H1 (cell line): Measurements from ENCODE around the gene HCAR2. TPM values are rescaled to one million over a fixed set of nuclear protein-coding genes. Genes with fewer than 3 reads are reported as not detected.

Experiments
- BRCA1 ChIP-seq: IDR thresholded peaks from 2 replicates; pipeline ENCODE4 v1.6.1; 2012; ENCODE audit warnings: low read depth, low read length, improper control_type of control experiment
- CHD1 ChIP-seq: IDR thresholded peaks from 2 replicates; pipeline ENCODE4 v1.6.1; 2012; ENCODE audit warnings: low read depth, low read length, improper control_type of control experiment
- EZH2 ChIP-seq: fragments of 200-600 bp; sonication (generic); IDR thresholded peaks from 2 replicates; pipeline ENCODE4 v1.7.1; 2012; ENCODE audit warnings: low read depth, mild to moderate bottlenecking, moderate library complexity, low read length, inconsistent platforms; ENCODE audit not compliant: severe bottlenecking
- KDM1A ChIP-seq: fragments of 200-600, 300-600 bp; sonication (generic); IDR thresholded peaks from 2 replicates; pipeline ENCODE4 v1.7.1; 2016; ENCODE audit warnings: mild to moderate bottlenecking, low read length, borderline replicate concordance
- PHF8 ChIP-seq: fragments of 200-600 bp; sonication (generic); conservative IDR thresholded peaks from 2 replicates; pipeline ENCODE4 v1.7.1; 2012; ENCODE audit warnings: low read depth, mild to moderate bottlenecking, inconsistent platforms, low read length, moderate library complexity
- POU5F1 ChIP-seq: IDR thresholded peaks from 2 replicates; pipeline ENCODE4 v1.6.1; 2011; ENCODE audit warnings: low read depth, mild to moderate bottlenecking, low read length, moderate library complexity
- SIRT6 ChIP-seq: IDR thresholded peaks from one replicate; pipeline ENCODE4 v1.7.1; 2012; ENCODE audit warnings: low read length, inconsistent platforms
- SP2 ChIP-seq: IDR thresholded peaks from 2 replicates; pipeline ENCODE4 v1.6.1; 2012; ENCODE audit warnings: mild to moderate bottlenecking, low read length, inconsistent platforms
- SP4 ChIP-seq: IDR thresholded peaks from 2 replicates; pipeline ENCODE4 v1.6.1; 2012; ENCODE audit warnings: low read length, inconsistent platforms
- YY1 ChIP-seq: IDR thresholded peaks from 2 replicates; pipeline ENCODE4 v1.6.1; 2011; ENCODE audit warnings: low read depth, mild to moderate bottlenecking, low read length
- polyA plus RNA-seq, 7 experiments: library from polyadenylated mRNA; depleted of rRNA in 3 of 7; stranded (reverse) in 5 of 7; unstranded in 2 of 7; fragments of >200 nt in 5 of 7; fragments of 200-250 nt in 2 of 7; gene quantifications; 1 replicate in 5 of 7; 2 replicates in 1 of 7; 4 replicates in 1 of 7; pipeline versions ENCODE4 v1.2.1 to v1.2.3, GENCODE V29; 2011 to 2013; ENCODE audit warnings: missing spikeins in 2 of 7, mixed read lengths in 2 of 7
- total RNA-seq: library from RNA; stranded (reverse); fragmentation: NEBNext Ultra II Directional; extraction: Animal tissue kit (Norgen Biotek cat#: 25700); gene quantifications from 2 replicates; pipeline ENCODE4 v1.2.1, GENCODE V29; 2021
- TF ChIP-seq, protein P1 (sequence below): fragments of 300-600 bp; sonication (generic); IDR thresholded peaks from 2 replicates; pipeline ENCODE4 v1.7.1; 2012; ENCODE audit warnings: low read length, moderate library complexity, mild to moderate bottlenecking, inconsistent platforms; ENCODE audit not compliant: insufficient replicate concordance

Gene HCAR2
- total and polyA plus RNA-seq, 2 of the 8 experiments (the other 6 are each of a cell fraction or from before 2014, with no cell fraction given), result not detected

DNA sequence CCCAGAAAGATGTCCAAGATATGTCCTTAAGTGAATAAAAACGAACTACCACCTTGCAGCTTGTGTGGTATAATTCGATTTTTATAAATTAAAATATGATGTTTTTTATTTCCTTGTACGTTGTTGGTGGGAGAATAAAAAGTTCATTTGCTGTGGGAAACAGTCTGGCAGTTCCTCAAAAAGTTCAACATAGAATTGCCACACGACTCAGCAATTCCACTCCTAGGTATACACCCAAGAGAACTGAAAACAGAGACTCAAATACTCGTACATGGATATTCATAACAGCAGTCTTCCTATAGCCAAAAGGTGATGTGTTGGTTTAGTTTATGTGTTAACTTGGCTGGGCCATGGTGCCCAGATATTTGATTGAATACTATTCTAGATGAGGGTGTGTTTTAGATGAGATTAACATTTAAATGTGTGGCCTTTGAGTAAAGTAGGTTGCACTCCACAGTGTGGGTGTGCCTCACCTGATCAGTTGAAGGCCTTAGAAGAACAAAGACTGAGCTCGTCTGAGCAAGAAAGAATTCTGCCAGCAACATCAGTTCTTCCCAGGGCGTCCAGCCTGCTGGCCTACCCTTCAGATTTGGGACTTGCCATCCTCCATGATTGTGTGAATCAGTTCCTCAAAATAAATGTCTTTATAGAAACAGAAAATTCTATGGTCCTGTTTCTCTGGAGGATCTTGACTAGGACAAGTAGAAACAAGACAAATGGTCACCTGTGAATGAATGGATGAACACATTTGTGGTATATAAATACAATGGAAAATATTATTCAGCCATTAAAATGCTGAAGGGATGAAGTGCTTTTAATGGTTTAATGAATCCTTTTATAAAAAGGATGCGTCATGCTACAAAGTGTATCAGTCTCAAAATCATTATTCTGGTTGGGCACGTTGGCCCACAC is 44.3 kb upstream of the HCAR2 start (continued):
- TF ChIP-seq, protein P1, sequence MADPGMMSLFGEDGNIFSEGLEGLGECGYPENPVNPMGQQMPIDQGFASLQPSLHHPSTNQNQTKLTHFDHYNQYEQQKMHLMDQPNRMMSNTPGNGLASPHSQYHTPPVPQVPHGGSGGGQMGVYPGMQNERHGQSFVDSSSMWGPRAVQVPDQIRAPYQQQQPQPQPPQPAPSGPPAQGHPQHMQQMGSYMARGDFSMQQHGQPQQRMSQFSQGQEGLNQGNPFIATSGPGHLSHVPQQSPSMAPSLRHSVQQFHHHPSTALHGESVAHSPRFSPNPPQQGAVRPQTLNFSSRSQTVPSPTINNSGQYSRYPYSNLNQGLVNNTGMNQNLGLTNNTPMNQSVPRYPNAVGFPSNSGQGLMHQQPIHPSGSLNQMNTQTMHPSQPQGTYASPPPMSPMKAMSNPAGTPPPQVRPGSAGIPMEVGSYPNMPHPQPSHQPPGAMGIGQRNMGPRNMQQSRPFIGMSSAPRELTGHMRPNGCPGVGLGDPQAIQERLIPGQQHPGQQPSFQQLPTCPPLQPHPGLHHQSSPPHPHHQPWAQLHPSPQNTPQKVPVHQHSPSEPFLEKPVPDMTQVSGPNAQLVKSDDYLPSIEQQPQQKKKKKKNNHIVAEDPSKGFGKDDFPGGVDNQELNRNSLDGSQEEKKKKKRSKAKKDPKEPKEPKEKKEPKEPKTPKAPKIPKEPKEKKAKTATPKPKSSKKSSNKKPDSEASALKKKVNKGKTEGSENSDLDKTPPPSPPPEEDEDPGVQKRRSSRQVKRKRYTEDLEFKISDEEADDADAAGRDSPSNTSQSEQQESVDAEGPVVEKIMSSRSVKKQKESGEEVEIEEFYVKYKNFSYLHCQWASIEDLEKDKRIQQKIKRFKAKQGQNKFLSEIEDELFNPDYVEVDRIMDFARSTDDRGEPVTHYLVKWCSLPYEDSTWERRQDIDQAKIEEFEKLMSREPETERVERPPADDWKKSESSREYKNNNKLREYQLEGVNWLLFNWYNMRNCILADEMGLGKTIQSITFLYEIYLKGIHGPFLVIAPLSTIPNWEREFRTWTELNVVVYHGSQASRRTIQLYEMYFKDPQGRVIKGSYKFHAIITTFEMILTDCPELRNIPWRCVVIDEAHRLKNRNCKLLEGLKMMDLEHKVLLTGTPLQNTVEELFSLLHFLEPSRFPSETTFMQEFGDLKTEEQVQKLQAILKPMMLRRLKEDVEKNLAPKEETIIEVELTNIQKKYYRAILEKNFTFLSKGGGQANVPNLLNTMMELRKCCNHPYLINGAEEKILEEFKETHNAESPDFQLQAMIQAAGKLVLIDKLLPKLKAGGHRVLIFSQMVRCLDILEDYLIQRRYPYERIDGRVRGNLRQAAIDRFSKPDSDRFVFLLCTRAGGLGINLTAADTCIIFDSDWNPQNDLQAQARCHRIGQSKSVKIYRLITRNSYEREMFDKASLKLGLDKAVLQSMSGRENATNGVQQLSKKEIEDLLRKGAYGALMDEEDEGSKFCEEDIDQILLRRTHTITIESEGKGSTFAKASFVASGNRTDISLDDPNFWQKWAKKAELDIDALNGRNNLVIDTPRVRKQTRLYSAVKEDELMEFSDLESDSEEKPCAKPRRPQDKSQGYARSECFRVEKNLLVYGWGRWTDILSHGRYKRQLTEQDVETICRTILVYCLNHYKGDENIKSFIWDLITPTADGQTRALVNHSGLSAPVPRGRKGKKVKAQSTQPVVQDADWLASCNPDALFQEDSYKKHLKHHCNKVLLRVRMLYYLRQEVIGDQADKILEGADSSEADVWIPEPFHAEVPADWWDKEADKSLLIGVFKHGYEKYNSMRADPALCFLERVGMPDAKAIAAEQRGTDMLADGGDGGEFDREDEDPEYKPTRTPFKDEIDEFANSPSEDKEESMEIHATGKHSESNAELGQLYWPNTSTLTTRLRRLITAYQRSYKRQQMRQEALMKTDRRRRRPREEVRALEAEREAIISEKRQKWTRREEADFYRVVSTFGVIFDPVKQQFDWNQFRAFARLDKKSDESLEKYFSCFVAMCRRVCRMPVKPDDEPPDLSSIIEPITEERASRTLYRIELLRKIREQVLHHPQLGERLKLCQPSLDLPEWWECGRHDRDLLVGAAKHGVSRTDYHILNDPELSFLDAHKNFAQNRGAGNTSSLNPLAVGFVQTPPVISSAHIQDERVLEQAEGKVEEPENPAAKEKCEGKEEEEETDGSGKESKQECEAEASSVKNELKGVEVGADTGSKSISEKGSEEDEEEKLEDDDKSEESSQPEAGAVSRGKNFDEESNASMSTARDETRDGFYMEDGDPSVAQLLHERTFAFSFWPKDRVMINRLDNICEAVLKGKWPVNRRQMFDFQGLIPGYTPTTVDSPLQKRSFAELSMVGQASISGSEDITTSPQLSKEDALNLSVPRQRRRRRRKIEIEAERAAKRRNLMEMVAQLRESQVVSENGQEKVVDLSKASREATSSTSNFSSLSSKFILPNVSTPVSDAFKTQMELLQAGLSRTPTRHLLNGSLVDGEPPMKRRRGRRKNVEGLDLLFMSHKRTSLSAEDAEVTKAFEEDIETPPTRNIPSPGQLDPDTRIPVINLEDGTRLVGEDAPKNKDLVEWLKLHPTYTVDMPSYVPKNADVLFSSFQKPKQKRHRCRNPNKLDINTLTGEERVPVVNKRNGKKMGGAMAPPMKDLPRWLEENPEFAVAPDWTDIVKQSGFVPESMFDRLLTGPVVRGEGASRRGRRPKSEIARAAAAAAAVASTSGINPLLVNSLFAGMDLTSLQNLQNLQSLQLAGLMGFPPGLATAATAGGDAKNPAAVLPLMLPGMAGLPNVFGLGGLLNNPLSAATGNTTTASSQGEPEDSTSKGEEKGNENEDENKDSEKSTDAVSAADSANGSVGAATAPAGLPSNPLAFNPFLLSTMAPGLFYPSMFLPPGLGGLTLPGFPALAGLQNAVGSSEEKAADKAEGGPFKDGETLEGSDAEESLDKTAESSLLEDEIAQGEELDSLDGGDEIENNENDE, result no peak
- TF ChIP-seq SP4, result no peak
- no peak for TF ChIP-seq KDM1A
- TF ChIP-seq BRCA1, result no peak
- no peak for TF ChIP-seq PHF8
- TF ChIP-seq SIRT6, result no peak
- no peak for TF ChIP-seq POU5F1
- TF ChIP-seq EZH2, result no peak
- TF ChIP-seq CHD1, result no peak
- no peak for TF ChIP-seq YY1
- no peak for TF ChIP-seq SP2
